GM12892 (cell line): ENCODE results near the gene ITIH1.

Experiments used
- POLR2A ChIP-seq: IDR thresholded peaks from 2 replicates; pipeline ENCODE4 v1.6.1; 2011; ENCODE audit warnings: low read depth, low read length, control low read depth
- POLR2AphosphoS5 ChIP-seq: IDR thresholded peaks from 2 replicates; pipeline ENCODE4 v1.6.1; 2011; ENCODE audit warnings: low read depth, low read length, control low read depth

- no peak for TF ChIP-seq POLR2A
- no peak for TF ChIP-seq POLR2AphosphoS5
Measured at GRCh38 chr3:52777127-52777958, at the start of gene ITIH1.
